ENCODE data around the gene KCND1. TPM values are rescaled to one million over a fixed set of nuclear protein-coding genes. Genes with fewer than 3 reads are reported as not detected.

KCND1 gene
- total and polyA plus RNA-seq, 10 of the 15 experiments (the other 5 are each of a cell fraction or from before 2014, with no cell fraction given) = 0.02 to 1.0 (median 0.39) TPM

- TF ChIP-seq MEF2B (IDR thresholded peaks at IDR 0.05; ENCODE audit: partially characterized antibody, poor library complexity, severe bottlenecking) (peak; percentile 15), BCL3 (IDR thresholded peaks at IDR 0.05; ENCODE audit: borderline replicate concordance, insufficient read depth, low read depth, low read length, poor library complexity, severe bottlenecking) (no peak), IRF5 (IDR thresholded peaks at IDR 0.05; ENCODE audit: borderline replicate concordance) (no peak), STAT1 (conservative IDR thresholded peaks at IDR 0.05) (no peak), MEF2A (IDR thresholded peaks at IDR 0.05; ENCODE audit: insufficient read depth, low read depth, low read length) (no peak), PML (IDR thresholded peaks at IDR 0.05; ENCODE audit: low read length) (no peak), SPI1 (IDR thresholded peaks at IDR 0.05; ENCODE audit: borderline replicate concordance, insufficient read depth, low read depth, low read length) (no peak), EP300 (IDR thresholded peaks at IDR 0.05; ENCODE audit: borderline replicate concordance in 1 of 2, control insufficient read depth in 1 of 2, low read depth in 2 of 2, low read length in 2 of 2) (no peak), DPF2 (IDR thresholded peaks at IDR 0.05) (0 out of 2 replicates have a peak, but pooled peaks have one; percentile 55)
These were observed 14.8 kb downstream of the KCND1 start (continued) for GRCh38 chrX:48956728-48957414.

All from GM12878 (cell line).